NCI-H2196 (cell line): ENCODE results near the gene ANXA2R.
"Not testable (repeated sequence)": the region's sequence is repeated elsewhere in the genome, so short reads cannot be mapped to it uniquely, and the experiment has no call there.

Experiments
- DNase-seq: peaks from one replicate; lab custom pipeline; 2025; ENCODE audit not compliant: unreplicated experiment; lab: John Stamatoyannopoulos, UW

ANXA2R gene

GRCh38 chr5:43036409-43036808 lies 3.7 kb downstream of the ANXA2R start:
- DNase-seq, result no peak

DNA sequence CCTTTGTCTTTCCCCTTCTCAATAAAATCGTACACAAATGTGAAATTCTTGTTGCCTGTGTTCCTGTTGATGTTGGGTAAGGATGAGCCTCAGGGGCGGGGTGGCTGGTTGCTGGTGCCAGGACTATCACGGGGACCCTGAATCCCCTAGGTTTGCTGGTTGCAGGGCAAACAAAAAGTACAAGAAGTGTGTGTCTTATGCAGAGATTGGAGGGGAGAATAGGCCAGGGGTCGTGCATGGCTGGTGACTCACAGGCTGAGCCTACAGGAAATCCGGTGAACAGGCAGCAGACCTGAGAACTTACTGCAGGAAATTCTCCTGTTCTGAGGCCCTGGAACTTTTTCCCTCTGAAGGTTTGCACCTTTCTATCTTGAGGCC lies 5.5 kb downstream of the ANXA2R start:
- no peak for DNase-seq

DNA sequence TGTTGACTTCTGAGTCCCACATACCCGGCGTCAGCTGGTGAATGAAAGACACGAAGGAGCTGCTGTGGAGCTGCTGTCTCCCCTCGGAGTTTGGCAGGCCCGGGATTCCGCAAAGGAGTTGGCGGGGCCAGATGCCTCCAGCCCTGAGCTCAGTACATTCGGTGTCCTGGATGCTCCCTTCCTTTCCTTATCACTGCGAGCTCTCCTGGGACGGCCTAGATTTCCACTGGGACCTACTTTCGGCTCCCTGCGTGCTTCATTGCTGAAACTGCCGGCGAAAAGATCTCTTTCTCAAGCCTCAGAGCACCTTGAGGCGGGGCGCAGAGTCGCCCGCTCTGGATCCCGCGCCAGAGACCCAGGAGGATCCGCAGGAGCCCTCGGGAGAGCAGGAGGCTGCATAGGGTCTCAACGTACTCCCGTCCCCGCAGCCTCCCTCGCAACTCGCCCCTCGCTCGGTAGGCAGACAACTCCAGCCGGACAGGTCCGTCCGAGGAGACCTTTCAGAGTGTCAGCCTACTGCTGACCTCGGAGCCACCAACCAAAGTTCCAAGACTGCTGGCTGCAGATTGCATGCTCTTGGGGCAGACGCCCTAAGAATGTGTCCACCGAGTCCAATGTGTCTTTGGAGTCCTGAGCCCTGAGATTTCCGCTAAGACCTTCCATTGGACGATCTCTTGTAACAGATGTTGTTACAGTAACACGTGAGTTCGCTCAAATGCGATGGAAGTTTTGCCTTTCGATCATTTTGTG lies 6.1 kb downstream of the ANXA2R start:
- no peak for DNase-seq

- no peak for DNase-seq
These were observed 12.9 kb downstream of the ANXA2R start for GRCh38 chr5:43027054-43027785.

- not testable (repeated sequence) for DNase-seq
These were observed 14.8 kb downstream of the ANXA2R start for GRCh38 chr5:43025184-43025950.

- no peak for DNase-seq
These were observed 15.9 kb downstream of the ANXA2R start for GRCh38 chr5:43024217-43024616.

DNA sequence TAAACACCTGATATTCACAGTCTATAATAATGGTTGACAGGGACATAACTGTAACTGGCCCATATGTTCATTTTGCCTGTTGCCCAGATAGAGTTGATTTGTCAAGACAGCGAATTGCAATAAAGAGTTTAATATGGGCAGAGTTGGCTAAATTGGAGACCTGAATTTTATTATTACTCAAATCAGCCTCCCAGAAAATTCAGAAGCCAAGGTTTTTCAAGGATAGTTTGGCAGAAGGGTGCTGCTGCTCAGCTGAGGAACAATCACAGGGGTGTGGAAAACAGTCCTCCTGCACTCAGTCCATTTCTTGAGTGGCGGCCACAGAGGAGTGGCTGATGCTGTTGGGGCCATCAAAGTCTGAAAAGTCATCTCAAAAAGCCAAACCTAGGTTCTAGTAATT lies 19.0 kb downstream of the ANXA2R start:
- DNase-seq, result no peak

DNA sequence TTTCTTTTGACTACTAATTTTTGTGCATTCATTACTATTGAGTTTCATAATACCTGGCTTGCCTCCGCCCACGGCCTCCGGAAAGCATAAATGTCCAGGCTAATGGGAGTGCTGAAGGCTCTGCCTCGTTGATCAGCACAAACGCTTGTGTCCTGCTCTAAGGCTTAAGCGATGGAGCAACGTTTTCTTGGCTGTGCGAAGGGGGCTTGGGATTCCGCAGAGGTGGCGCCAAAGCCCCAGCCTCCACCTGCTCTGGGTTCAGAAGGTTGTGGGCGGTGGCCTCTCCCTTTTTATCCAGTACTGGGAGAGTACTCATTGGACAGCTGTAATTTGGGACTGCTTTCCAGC lies 19.7 kb downstream of the ANXA2R start:
- peak; percentile 66 for DNase-seq

DNA sequence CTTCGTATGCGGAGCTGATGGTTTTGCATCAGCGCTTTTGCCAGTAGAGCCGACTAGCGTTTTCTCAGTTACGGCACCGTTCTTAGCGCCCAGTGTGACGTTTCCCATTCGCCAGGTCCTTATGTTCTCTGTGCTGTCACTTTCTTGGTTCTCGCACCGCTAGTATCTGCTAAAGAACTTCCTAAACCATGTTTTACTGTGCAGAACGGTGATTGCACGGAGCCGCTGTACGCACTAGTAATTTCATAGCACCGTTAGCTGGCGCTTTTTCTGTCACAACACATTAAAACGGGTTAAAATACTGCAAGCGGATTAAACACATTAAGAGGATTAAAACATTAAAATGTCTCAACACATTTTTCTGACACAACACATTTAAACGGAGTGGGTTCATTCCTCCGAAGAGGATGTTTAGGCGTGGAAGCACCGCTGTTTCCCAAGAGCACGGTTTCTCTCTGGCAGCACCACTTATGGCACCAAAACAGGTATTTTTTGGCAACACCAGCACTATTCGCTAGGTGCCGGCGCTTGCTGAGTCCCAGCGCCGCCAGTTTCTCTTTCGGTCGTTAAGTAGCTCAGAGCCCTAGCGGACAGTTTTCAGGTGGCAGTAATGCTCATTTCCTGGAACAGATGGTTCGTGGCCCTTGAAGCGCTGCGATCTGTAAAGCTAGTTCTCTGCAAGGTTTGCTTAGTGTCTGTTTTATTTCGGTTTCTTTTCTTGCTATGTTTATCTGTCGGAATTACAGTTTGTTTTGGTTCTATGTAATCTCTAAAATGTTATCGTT lies 20.3 kb downstream of the ANXA2R start:
- DNase-seq, result peak; percentile 93

DNA sequence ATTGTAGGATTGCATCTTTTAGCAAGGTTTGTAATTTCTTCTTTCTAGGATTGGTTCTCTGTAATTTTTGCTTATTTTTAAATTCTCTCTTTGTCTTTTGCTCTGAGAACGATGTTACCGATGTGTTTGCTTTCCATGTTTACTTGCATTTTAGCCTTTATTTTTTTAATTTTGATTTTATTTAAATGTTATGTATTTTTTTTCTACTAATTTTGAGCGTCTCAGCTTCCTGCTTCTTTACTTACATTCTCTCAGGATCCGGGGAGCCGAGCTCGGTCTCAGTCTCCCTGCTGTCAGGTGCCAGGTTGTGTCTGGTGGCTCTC lies 20.9 kb downstream of the ANXA2R start:
- DNase-seq, result no peak

GRCh38 chr5:43017428-43017815 lies 22.7 kb downstream of the ANXA2R start:
- peak; percentile 42 for DNase-seq

DNA sequence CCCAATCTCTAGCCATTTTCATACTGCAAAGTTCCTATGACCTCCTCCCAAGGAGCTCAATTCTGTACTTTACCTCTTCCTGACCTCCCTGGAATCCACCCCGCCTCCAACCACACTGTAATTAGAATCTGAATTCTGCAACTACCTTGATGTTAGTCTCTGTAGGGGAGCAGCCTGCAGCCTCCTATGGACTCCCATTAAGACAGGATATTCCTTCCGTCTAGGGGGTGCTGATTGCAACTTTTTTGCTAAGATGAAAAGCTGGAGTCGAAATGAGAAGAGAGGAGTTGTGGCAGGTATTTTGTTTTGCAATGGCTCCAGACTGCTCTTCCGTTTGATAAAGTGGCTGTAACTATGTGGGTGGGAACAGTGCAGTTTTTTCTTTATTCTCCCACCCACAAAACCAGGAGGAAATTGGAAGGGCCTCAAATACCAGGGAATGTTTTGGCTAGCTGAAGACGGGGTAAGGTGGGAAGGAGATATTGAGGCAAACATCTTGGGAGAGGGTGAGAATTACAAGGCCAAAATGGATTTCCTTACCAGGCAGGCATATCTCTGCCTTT lies 23.8 kb downstream of the ANXA2R start:
- DNase-seq, result no peak

GRCh38 chr5:43014522-43014921 lies 25.6 kb downstream of the ANXA2R start:
- DNase-seq, result no peak

GRCh38 chr5:43010935-43011315 lies 29.2 kb downstream of the ANXA2R start:
- DNase-seq, result no peak

DNA sequence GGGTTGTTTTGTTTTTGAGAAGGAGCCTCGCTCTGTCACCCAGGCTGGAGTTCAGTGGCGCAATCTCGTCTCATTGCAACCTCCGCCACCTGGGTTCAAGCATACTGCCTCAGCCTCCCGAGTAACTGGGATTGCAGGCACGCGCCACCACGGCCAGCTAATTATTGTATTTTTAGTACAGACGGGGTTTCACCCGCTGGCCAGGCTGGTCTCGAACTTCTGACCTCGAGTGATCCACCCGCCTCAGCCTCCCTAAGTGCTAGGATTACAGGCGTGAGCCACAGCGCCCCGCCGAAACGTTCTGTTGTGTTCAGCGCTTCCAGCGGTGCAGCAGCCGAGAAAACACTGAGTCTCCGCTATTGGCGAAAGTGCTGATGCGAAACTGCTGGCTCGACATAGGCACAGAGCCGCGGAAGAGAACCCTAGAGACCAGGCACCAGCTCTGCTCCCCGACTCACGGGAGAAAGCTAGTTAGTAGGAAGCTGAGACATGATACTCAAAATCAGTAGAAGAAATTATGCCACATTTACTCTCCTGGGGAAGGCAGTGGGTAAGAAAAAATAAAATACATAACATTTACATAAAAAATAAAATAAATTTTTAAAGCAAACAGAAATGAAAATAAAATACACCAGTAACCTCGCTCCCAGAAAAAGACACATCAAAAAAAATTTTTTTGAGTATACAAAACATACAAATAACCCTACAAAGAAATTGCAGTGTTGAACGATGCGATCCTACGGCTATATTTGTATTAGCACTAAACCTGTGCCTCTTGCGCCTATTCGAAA lies 31.6 kb downstream of the ANXA2R start:
- peak; percentile 96 for DNase-seq

DNA sequence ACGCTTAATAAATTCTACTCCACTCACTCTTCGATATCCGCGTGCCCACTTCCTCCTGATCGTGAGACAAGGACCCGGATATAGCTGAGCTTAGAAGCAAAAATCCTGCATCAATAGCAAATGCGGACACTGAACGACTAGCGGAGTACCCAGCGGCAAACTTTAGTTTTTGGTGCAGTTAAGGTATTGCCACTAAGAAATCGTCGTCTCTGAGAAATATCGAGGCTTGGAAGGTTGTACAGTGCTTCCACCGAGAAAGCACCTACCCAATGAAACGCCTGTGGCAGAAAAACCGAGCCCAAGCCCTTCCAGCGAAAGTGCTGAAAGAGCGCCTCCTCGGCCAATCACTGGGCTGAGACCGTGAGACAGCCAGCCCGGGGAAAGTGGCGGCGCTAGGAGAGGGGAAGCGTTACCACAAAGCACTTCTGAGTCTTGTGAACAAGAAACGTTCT lies 32.2 kb downstream of the ANXA2R start:
- peak; percentile 87 for DNase-seq

DNA sequence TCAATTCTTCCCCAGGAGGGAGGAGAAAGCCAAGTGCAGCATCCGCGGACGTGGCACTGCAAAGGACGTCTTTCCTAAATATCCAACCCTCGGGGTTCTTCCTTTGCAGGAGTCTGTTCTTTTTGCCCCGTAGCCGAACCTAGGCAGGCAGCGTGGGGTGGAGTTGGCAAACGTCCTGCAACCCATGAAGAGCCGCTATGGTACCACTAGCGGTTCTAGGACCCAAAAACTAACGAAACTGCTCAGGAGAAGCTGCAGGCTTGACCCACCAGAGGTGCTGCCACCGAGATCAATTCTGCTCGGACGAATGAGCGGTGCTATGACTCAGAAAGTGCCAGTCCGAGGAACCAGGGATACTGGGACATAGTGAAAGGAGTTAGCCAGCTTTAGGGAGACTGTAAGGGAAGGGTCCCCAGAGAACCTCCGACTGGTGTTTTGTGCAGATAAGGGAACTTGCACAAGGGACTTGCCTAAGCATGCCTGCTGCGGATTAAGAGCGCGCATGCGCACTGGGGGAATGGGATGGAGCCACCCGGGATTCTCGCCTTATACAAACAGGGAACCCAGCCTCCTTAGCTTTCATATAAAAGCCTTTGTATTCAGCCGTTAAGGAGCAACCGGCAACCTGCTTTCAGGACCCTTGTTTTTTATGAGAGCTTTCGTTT lies 32.7 kb downstream of the ANXA2R start:
- peak; percentile 91 for DNase-seq

GRCh38 chr5:43006424-43007202 lies 33.5 kb downstream of the ANXA2R start:
- no peak for DNase-seq

GRCh38 chr5:43005031-43005430 lies 35.1 kb downstream of the ANXA2R start:
- no peak for DNase-seq
